Uterus (tissue), 4 donors: ENCODE data around the gene DEPDC7. TPM values are rescaled to one million over a fixed set of nuclear protein-coding genes. Genes with fewer than 3 reads are reported as not detected.
"Not testable (repeated sequence)": the region's sequence is repeated elsewhere in the genome, so short reads cannot be mapped to it uniquely, and the experiment has no call there.

Experiments used
- DNase-seq, 2 donors: peaks; one replicate each; pipeline ENCODE4 v3.0.0-alpha.2; 2019 to 2020
- H3K27ac ChIP-seq, 2 donors: fragments of 200-600 bp; sonication (generic); 1 replicate in 1 of 2; 2 replicates in 1 of 2; pipeline ENCODE4 v1.5.1; 2016 to 2018
- H3K27me3 ChIP-seq, 2 donors: fragments of 200-600 bp; sonication (generic); one replicate each; pipeline ENCODE4 v1.5.1; 2018 to 2019; ENCODE audit warnings: control low read depth in 1 of 2
- H3K36me3 ChIP-seq, 2 donors: fragments of 200-600 bp; sonication (generic); one replicate each; pipeline ENCODE4 v1.5.1; 2019; ENCODE audit warnings: control low read depth in 1 of 2
- H3K4me1 ChIP-seq, 2 donors: fragments of 200-600 bp; sonication (generic); one replicate each; pipeline ENCODE4 v1.5.1; 2018 to 2019; ENCODE audit warnings: control low read depth in 1 of 2
- H3K4me3 ChIP-seq, 2 donors: fragments of 200-600 bp; sonication (generic); 1 replicate in 1 of 2; 2 replicates in 1 of 2; pipeline ENCODE4 v1.5.1; 2018 to 2019; ENCODE audit warnings: mild to moderate bottlenecking in 1 of 2
- H3K9me3 ChIP-seq, 2 donors: fragments of 200-600 bp; sonication (generic); one replicate each; pipeline ENCODE4 v1.5.1; 2019; ENCODE audit warnings: control low read depth in 1 of 2
- CTCF ChIP-seq, 4 experiments: fragments of 200-600 bp in 2 of 4; fragments of 450-650 bp in 2 of 4; sonication (generic) in 2 of 4; IDR thresholded peaks; one replicate each; pipeline ENCODE4 v1.5.1; 2016 to 2019; ENCODE audit warnings: antibody characterized with exemption in 4 of 4, mild to moderate bottlenecking in 2 of 4, moderate library complexity in 1 of 4
- POLR2A ChIP-seq, 2 donors: fragments of 450-650 bp; IDR thresholded peaks; one replicate each; pipeline ENCODE4 v1.6.1; 2016; ENCODE audit warnings: antibody characterized with exemption in 2 of 2, mild to moderate bottlenecking in 1 of 2, moderate library complexity in 1 of 2
- intact Hi-C: fragments of 100-400 bp; cut with DNase I; formaldehyde crosslinking; loops from one replicate; pipeline ENCODE4 v1.15.1; 2023; ENCODE audit warnings: low total_unique reads
- total RNA-seq, 4 donors: library from RNA; depleted of rRNA in 3 of 4; stranded (reverse); fragments of >200 nt in 3 of 4; gene quantifications; one replicate each; pipeline versions ENCODE4 v1.1.0 to v1.2.4, GENCODE V29; 2014 to 2023
- donor health status: DM: yes; HTN: yes; CAD: no.

The DEPDC7 gene
- total RNA-seq, 4 donors from 2014 or later: 1.3 to 6.4 (median 1.3) TPM; not detected in 1

GRCh38 chr11:33027846-33028536, 12.3 kb downstream of the DEPDC7 start:
- no peaks in the 10 kb centered on the region for H3K36me3 ChIP-seq
- H3K9me3 ChIP-seq: no peaks in the 10 kb centered on the region
- no peaks in the 10 kb centered on the region for H3K4me1 ChIP-seq
- no peaks in the 10 kb centered on the region for H3K27me3 ChIP-seq
- intact Hi-C loops: no loop called here
- DNase-seq: no peak
- H3K27ac ChIP-seq: no peak overlapping the region
- no peak overlapping the region for H3K4me3 ChIP-seq
- TF ChIP-seq POLR2A (IDR thresholded peaks at IDR 0.05) (no peak), CTCF (IDR thresholded peaks at IDR 0.05) (no peak)

- TF ChIP-seq POLR2A (IDR thresholded peaks at IDR 0.05): no peak
- no peak for TF ChIP-seq CTCF (IDR thresholded peaks at IDR 0.05)
- Histone ChIP-seq H3K4me1 (no peaks in the 10 kb centered on the region), H3K4me3 (no peak overlapping the region), H3K27ac (no peak overlapping the region), H3K36me3 (no peaks in the 10 kb centered on the region), H3K9me3 (no peaks in the 10 kb centered on the region), H3K27me3 (no peaks in the 10 kb centered on the region)
- intact Hi-C loops: no loop called here
- no peak for DNase-seq
Measured at GRCh38 chr11:33028537-33028914, 12.8 kb downstream of the DEPDC7 start.

- H3K27me3 ChIP-seq, H3K27ac ChIP-seq, H3K36me3 ChIP-seq, H3K4me3 ChIP-seq, intact Hi-C loops, DNase-seq, H3K9me3 ChIP-seq, H3K4me1 ChIP-seq: not testable (repeated sequence)
Measured at GRCh38 chr11:33029218-33029617, 13.5 kb downstream of the DEPDC7 start.

- no peak overlapping the region for H3K4me3 ChIP-seq
- no peak overlapping the region for H3K27ac ChIP-seq
- no peaks in the 10 kb centered on the region for H3K27me3 ChIP-seq
- no peak for DNase-seq
- no peaks in the 10 kb centered on the region for H3K4me1 ChIP-seq
- no peaks in the 10 kb centered on the region for H3K36me3 ChIP-seq
- H3K9me3 ChIP-seq: no peaks in the 10 kb centered on the region
- TF ChIP-seq CTCF (IDR thresholded peaks at IDR 0.05) (no peak), POLR2A (IDR thresholded peaks at IDR 0.05) (no peak)
- intact Hi-C loops: no loop called here
Measured at GRCh38 chr11:33033493-33033892, 17.8 kb downstream of the DEPDC7 start.

GRCh38 chr11:33035011-33035410, 19.3 kb downstream of the DEPDC7 start:
- DNase-seq: no peak
- intact Hi-C loops: no loop called here
- TF ChIP-seq CTCF (IDR thresholded peaks at IDR 0.05) (no peak), POLR2A (IDR thresholded peaks at IDR 0.05) (no peak)
- Histone ChIP-seq H3K4me1 (no peaks in the 10 kb centered on the region), H3K4me3 (no peak overlapping the region), H3K9me3 (no peaks in the 10 kb centered on the region), H3K27me3 (no peaks in the 10 kb centered on the region), H3K36me3 (no peaks in the 10 kb centered on the region), H3K27ac (no peak overlapping the region)
